OCI-LY7 (cell line): ENCODE results near the gene KLHL26. TPM values are rescaled to one million over a fixed set of nuclear protein-coding genes. Genes with fewer than 3 reads are reported as not detected.

Experiments used
- BruUV-seq: library from RNA; stranded (reverse); fragments of 400-500 nt; replicated peaks from 2 replicates; lab custom pipeline; 2021; lab: Mats Ljungman, UMichigan
- CTCF ChIA-PET: fragments of 300-600 bp; sonication (Branson Sonifier 250); formaldehyde crosslinking; loops from one replicate; lab custom pipeline; 2022; ENCODE audit warnings: antibody characterized with exemption; ENCODE audit not compliant: unreplicated experiment; lab: Charles Lee
- POLR2A ChIA-PET: fragments of 300-600 bp; sonication (Branson Sonifier 250); formaldehyde crosslinking; loops from one replicate; lab custom pipeline; 2022; ENCODE audit warnings: antibody characterized with exemption; lab: Charles Lee
- DNase-seq: peaks from one replicate; pipeline ENCODE4 v3.0.0-alpha.2; 2015; ENCODE audit warnings: low spot score
- H2AFZ ChIP-seq: fragments of 200-600 bp; sonication (generic), shearing (Covaris generic); 2 replicates; pipeline ENCODE4 v1.6.1; 2014; ENCODE audit warnings: mild to moderate bottlenecking, antibody characterized with exemption, low read length, moderate library complexity
- H3K27ac ChIP-seq: fragments of 200-600 bp; sonication (generic); 2 replicates; pipeline ENCODE4 v1.5.1; 2014; ENCODE audit warnings: mixed run types, low read depth, mild to moderate bottlenecking, moderate library complexity, low read length, inconsistent platforms; ENCODE audit not compliant: poor library complexity, severe bottlenecking
- H3K36me3 ChIP-seq: fragments of 200-600 bp; sonication (generic); 2 replicates; pipeline ENCODE4 v1.6.1; 2014; ENCODE audit warnings: mild to moderate bottlenecking, antibody characterized with exemption, low read length, moderate library complexity, mixed read lengths; ENCODE audit not compliant: insufficient read depth
- H3K4me1 ChIP-seq: fragments of 200-600 bp; sonication (generic); 2 replicates; pipeline ENCODE4 v1.5.1; 2014; ENCODE audit warnings: mild to moderate bottlenecking, low read length; ENCODE audit not compliant: insufficient read depth, poor library complexity, severe bottlenecking
- H3K4me2 ChIP-seq: fragments of 200-600 bp; sonication (generic); 2 replicates; pipeline ENCODE4 v1.6.1; 2014; ENCODE audit warnings: mild to moderate bottlenecking, low read length
- H3K4me3 ChIP-seq: fragments of 200-600 bp; sonication (generic); 2 replicates; pipeline ENCODE4 v1.5.1; 2014; ENCODE audit warnings: mild to moderate bottlenecking, low read depth, low read length; ENCODE audit not compliant: poor library complexity, severe bottlenecking
- H3K79me2 ChIP-seq: fragments of 200-600 bp; sonication (generic); 2 replicates; pipeline ENCODE4 v1.6.1; 2016; ENCODE audit warnings: low read depth, mild to moderate bottlenecking, low read length, moderate library complexity, mixed read lengths; ENCODE audit not compliant: insufficient read depth
- H3K9me2 ChIP-seq: fragments of 200-600 bp; sonication (generic); 2 replicates; pipeline ENCODE4 v1.6.1; 2016; ENCODE audit warnings: mild to moderate bottlenecking, low read length, mixed read lengths; ENCODE audit not compliant: insufficient read depth
- H3K9me3 ChIP-seq: fragments of 200-600 bp; sonication (generic); 2 replicates; pipeline ENCODE4 v1.6.1; 2014; ENCODE audit warnings: mild to moderate bottlenecking, mixed run types, low read length, mixed read lengths
- H4K20me1 ChIP-seq: fragments of 200-600 bp; sonication (generic); 2 replicates; pipeline ENCODE4 v1.6.1; 2014; ENCODE audit warnings: mild to moderate bottlenecking, antibody characterized with exemption, low read length, moderate library complexity, mixed read lengths; ENCODE audit not compliant: insufficient read depth
- EZH2phosphoT487 ChIP-seq: fragments of 200-600 bp; sonication (generic); IDR thresholded peaks from 2 replicates; pipeline ENCODE4 v1.6.1; 2018; ENCODE audit warnings: low read depth, borderline replicate concordance, mild to moderate bottlenecking, mixed run types, antibody characterized with exemption, low read length, moderate library complexity, mixed read lengths
- intact Hi-C: fragments of 100-400 bp; cut with micrococcal nuclease; formaldehyde crosslinking; loops from one replicate; pipeline ENCODE4 v1.10.0; 2022; ENCODE audit not compliant: unreplicated experiment
- total RNA-seq, 2 experiments: library from RNA; depleted of rRNA in 1 of 2; stranded (reverse); fragments of >200 nt in 1 of 2; shearing (Covaris generic) in 1 of 2; gene quantifications; 2 replicates each; pipeline ENCODE4 v1.2.3, GENCODE V29; 2014 to 2022
- TF ChIP-seq, protein P1 (sequence below): fragments of 200-600 bp; sonication (generic); conservative IDR thresholded peaks from 2 replicates; pipeline ENCODE4 v1.5.1; 2014; ENCODE audit warnings: mild to moderate bottlenecking, antibody characterized with exemption, low read length, moderate library complexity, mixed read lengths

Gene KLHL26
- total RNA-seq, 2 experiments from 2014 or later: 1.0 to 8.9 TPM

DNA sequence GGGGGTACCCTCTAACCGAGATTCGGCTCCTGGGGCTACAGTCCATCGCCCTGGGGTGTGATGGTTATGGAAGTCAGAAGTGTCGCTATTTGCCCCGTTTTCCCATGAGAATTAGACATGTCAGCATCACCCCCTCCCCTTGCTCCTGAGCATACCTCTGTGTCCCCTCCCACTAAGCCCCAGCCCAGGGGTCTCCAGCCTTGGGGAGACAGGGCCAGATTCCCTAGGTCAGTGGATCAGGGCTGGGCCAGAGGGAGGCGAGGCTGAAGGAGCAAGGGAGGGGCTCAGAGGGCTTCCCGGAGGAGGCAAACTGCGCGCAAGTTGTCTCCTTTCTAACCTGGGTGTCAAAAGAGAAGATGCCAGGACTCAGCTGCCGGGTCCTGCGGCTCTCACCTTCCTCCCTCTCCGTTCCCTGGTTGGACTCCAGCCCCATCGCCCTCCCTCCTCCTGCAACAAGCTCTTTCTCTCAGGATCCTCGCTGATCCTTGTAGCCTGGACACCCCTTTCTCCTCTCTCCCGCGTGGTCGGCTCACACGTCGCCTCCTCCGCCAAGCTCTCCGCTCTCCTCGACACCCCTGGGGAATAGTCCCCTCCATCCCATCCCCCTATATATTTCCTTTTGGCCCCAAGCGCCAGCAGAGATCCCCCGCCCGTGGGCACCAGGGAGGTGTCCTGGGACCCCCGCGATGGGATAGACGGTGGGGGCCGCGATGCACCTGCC is 24.6 kb upstream of the KLHL26 start:
- H3K9me3 ChIP-seq: no peaks in the 10 kb centered on the region
- TF ChIP-seq, protein P1, sequence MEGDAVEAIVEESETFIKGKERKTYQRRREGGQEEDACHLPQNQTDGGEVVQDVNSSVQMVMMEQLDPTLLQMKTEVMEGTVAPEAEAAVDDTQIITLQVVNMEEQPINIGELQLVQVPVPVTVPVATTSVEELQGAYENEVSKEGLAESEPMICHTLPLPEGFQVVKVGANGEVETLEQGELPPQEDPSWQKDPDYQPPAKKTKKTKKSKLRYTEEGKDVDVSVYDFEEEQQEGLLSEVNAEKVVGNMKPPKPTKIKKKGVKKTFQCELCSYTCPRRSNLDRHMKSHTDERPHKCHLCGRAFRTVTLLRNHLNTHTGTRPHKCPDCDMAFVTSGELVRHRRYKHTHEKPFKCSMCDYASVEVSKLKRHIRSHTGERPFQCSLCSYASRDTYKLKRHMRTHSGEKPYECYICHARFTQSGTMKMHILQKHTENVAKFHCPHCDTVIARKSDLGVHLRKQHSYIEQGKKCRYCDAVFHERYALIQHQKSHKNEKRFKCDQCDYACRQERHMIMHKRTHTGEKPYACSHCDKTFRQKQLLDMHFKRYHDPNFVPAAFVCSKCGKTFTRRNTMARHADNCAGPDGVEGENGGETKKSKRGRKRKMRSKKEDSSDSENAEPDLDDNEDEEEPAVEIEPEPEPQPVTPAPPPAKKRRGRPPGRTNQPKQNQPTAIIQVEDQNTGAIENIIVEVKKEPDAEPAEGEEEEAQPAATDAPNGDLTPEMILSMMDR: no peak
- peak; percentile 25 for TF ChIP-seq EZH2phosphoT487
- H2AFZ ChIP-seq: no peak overlapping the region
- ChIA-PET CTCF (no interaction called here), POLR2A (interaction anchor here (0.7 kb wide), 1 partner anchor 49 kb away, joined by 3 read pairs; no protein-coding TSS in a partner anchor)
- peak overlapping the region; percentile 36 for H3K4me3 ChIP-seq
- H4K20me1 ChIP-seq: no peaks in the 10 kb centered on the region
- H3K4me1 ChIP-seq: peaks cover 11% of the 10 kb centered on the region
- no TSS peak for BruUV-seq
- no peak overlapping the region for H3K27ac ChIP-seq
- no peak for DNase-seq
- H3K9me2 ChIP-seq: no peaks in the 10 kb centered on the region
- H3K4me2 ChIP-seq: peak overlapping the region; percentile 50
- no peaks in the 10 kb centered on the region for H3K79me2 ChIP-seq
- intact Hi-C loops: no loop called here
- H3K36me3 ChIP-seq: no peaks in the 10 kb centered on the region

DNA sequence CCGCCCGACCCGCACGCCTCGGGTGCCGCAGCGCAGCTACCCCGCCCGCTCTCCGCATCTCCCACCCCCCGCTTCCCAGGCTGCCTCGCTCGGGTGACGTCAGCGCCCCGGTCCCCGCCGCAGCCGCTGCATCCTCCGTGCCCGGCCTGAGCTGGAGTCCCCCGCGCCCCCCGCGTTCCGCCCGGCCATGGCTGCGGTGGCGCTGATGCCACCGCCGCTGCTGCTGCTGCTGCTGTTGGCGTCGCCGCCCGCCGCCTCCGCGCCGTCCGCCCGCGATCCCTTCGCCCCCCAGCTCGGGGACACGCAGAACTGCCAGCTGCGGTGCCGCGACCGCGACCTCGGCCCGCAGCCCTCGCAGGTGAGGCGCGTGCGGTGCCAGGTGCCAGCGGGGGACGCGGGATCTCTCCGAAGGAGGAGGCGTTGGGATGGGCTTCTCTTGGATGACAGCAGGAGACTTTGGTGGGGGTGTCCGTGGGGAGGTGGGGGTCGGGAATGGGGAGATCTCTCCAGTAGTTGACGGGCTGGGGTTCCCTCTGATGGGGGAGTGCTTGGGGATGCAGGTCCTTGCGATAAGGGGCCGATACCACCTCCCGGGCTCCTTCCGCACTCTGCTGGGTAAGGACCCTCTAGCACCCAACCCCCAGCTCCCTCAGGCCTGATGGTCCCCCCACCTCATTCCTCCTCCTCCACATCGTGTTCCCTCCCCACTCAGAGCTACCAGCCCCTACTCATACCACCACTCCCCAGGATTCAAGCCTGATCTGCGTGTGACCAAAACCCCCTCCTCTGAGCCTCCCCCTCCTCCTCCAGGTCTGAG is 23.8 kb upstream of the KLHL26 start, which contains the start of gene TMEM59L:
TMEM59L (plus strand) TSS at position 99 of the 817 bp plus-strand sequence; CDS start at position 188, 89 bp downstream.
- Histone ChIP-seq H3K4me3 (peak within 1 kb of the TSS; percentile 36), H3K27ac (no peak within 1 kb of the TSS), H3K79me2 (no peaks in the 10 kb centered on the region), H4K20me1 (no peaks in the 10 kb centered on the region), H3K4me1 (peaks cover 11% of the 10 kb centered on the region), H2AFZ (no peak within 1 kb of the TSS), H3K9me3 (no peaks in the 10 kb centered on the region), H3K4me2 (peak within 1 kb of the TSS; percentile 50), H3K36me3 (no peaks in the 10 kb centered on the region), H3K9me2 (no peaks in the 10 kb centered on the region)
- BruUV-seq: no TSS peak
- CTCF ChIA-PET: no interaction called here
- POLR2A ChIA-PET: interaction anchor here (0.6 to 0.7 kb wide), 2 partner anchors 19 to 48 kb away, joined by 3 to 4 read pairs; no protein-coding TSS in a partner anchor
- TF ChIP-seq, protein P1: no peak
- TF ChIP-seq EZH2phosphoT487: no peak; the same call in 1 of the 2 replicates
- DNase-seq: no peak
- intact Hi-C loops: no loop called here
